H9 (cell line): ENCODE data around the gene CHST15. TPM values are rescaled to one million over a fixed set of nuclear protein-coding genes. Genes with fewer than 3 reads are reported as not detected.

ENCODE experiments used
- DNase-seq: peaks from one replicate; pipeline ENCODE4 v3.0.0-alpha.2; 2017
- H2AFZ ChIP-seq: one replicate; pipeline ENCODE4 v1.6.1; 2013; ENCODE audit warnings: mild to moderate bottlenecking, low read length, control low read depth, moderate library complexity
- H2AK5ac ChIP-seq: 2 replicates; pipeline ENCODE4 v1.6.1; 2013; ENCODE audit warnings: low read length, control low read depth, mixed read lengths; ENCODE audit not compliant: insufficient read length
- H2BK120ac ChIP-seq: one replicate; pipeline ENCODE4 v1.6.1; 2013; ENCODE audit warnings: low read depth, mild to moderate bottlenecking, low read length, control low read depth, inconsistent platforms; ENCODE audit not compliant: poor library complexity, severe bottlenecking
- H2BK12ac ChIP-seq: 2 replicates; pipeline ENCODE4 v1.6.1; 2013; ENCODE audit warnings: low read length, control low read depth, mixed read lengths, low read depth; ENCODE audit not compliant: insufficient read length
- H2BK15ac ChIP-seq: 2 replicates; pipeline ENCODE4 v1.6.1; 2013; ENCODE audit warnings: low read depth, low read length, control low read depth
- H2BK20ac ChIP-seq: one replicate; pipeline ENCODE4 v1.6.1; 2013; ENCODE audit warnings: low read depth, mild to moderate bottlenecking, low read length, control low read depth, inconsistent platforms; ENCODE audit not compliant: poor library complexity, severe bottlenecking
- H2BK5ac ChIP-seq: 2 replicates; pipeline ENCODE4 v1.6.1; 2013; ENCODE audit warnings: low read length, control low read depth, mixed read lengths; ENCODE audit not compliant: insufficient read length
- H3K14ac ChIP-seq: 2 replicates; pipeline ENCODE4 v1.6.1; 2013; ENCODE audit warnings: low read length, control low read depth; ENCODE audit not compliant: insufficient read depth
- H3K18ac ChIP-seq: 2 replicates; pipeline ENCODE4 v1.6.1; 2013; ENCODE audit warnings: low read depth, mild to moderate bottlenecking, mixed read lengths, low read length, control low read depth; ENCODE audit not compliant: insufficient read length
- H3K23ac ChIP-seq: 2 replicates; pipeline ENCODE4 v1.6.1; 2013; ENCODE audit warnings: low read length, control low read depth, mixed read lengths, low read depth; ENCODE audit not compliant: insufficient read length
- H3K23me2 ChIP-seq: 2 replicates; pipeline ENCODE4 v1.6.1; 2013; ENCODE audit warnings: low read depth, mild to moderate bottlenecking, mixed read lengths, low read length, control low read depth; ENCODE audit not compliant: insufficient read length, poor library complexity, severe bottlenecking
- H3K27ac ChIP-seq: 2 replicates; pipeline ENCODE4 v1.5.1; 2013; ENCODE audit warnings: low read length, control low read depth, mixed read lengths, low read depth; ENCODE audit not compliant: insufficient read length
- H3K27me3 ChIP-seq: 2 replicates; pipeline ENCODE4 v1.6.1; 2013; ENCODE audit warnings: low read length, control low read depth, inconsistent platforms; ENCODE audit not compliant: insufficient read depth
- H3K4ac ChIP-seq: 2 replicates; pipeline ENCODE4 v1.6.1; 2013; ENCODE audit warnings: low read depth, mild to moderate bottlenecking, control low read depth, inconsistent platforms, low read length, moderate library complexity
- H3K4me1 ChIP-seq: 2 replicates; pipeline ENCODE4 v1.6.1; 2013; ENCODE audit warnings: low read length, control low read depth, inconsistent platforms; ENCODE audit not compliant: insufficient read depth
- H3K4me2 ChIP-seq: 2 replicates; pipeline ENCODE4 v1.6.1; 2013; ENCODE audit warnings: low read length, control low read depth, mixed read lengths; ENCODE audit not compliant: insufficient read length, insufficient read depth
- H3K56ac ChIP-seq: 2 replicates; pipeline ENCODE4 v1.6.1; 2013; ENCODE audit warnings: low read depth, mild to moderate bottlenecking, mixed read lengths, low read length, control low read depth; ENCODE audit not compliant: insufficient read length
- H3K79me1 ChIP-seq: 2 replicates; pipeline ENCODE4 v1.6.1; 2013; ENCODE audit warnings: low read depth, mild to moderate bottlenecking, moderate library complexity, low read length, control low read depth, inconsistent platforms; ENCODE audit not compliant: insufficient read depth, poor library complexity, severe bottlenecking
- H3K79me2 ChIP-seq: 2 replicates; pipeline ENCODE4 v1.6.1; 2013; ENCODE audit warnings: low read length, control low read depth, inconsistent platforms; ENCODE audit not compliant: insufficient read depth
- H3K9ac ChIP-seq: 2 replicates; pipeline ENCODE4 v1.6.1; 2013; ENCODE audit warnings: low read length, control low read depth, mixed read lengths; ENCODE audit not compliant: insufficient read length; ENCODE audit errors: extremely low read depth
- H3K9me3 ChIP-seq: one replicate; pipeline ENCODE4 v1.6.1; 2013; ENCODE audit warnings: low read depth, low read length, inconsistent platforms; ENCODE audit not compliant: control insufficient read depth
- H3T11ph ChIP-seq: one replicate; pipeline ENCODE4 v1.6.1; 2013; ENCODE audit warnings: mild to moderate bottlenecking, low read length, control low read depth, inconsistent platforms
- H4K20me1 ChIP-seq: one replicate; pipeline ENCODE4 v1.6.1; 2013; ENCODE audit not compliant: control insufficient read depth, insufficient read length, insufficient read depth
- H4K5ac ChIP-seq: 2 replicates; pipeline ENCODE4 v1.6.1; 2013; ENCODE audit warnings: low read depth, mild to moderate bottlenecking, mixed read lengths, low read length, control low read depth; ENCODE audit not compliant: insufficient read length
- H4K8ac ChIP-seq: replicated peaks from 2 replicates; pipeline ENCODE4 v1.6.1; 2013; ENCODE audit warnings: low read length, control low read depth, mixed read lengths, low read depth; ENCODE audit not compliant: insufficient read length
- H4K91ac ChIP-seq: 2 replicates; pipeline ENCODE4 v1.6.1; 2013; ENCODE audit warnings: low read depth, mild to moderate bottlenecking, moderate library complexity, mixed read lengths, low read length, control low read depth; ENCODE audit not compliant: insufficient read length
- H3K27ac Mint-ChIP-seq, 3 experiments: 2 replicates in 2 of 3; 3 replicates in 1 of 3; pipeline ENCODE4 v1.8.0; 2020 to 2021; ENCODE audit warnings: mixed read lengths in 3 of 3, mild to moderate bottlenecking in 1 of 3, moderate library complexity in 1 of 3
- H3K27me3 Mint-ChIP-seq: 2 replicates; pipeline ENCODE4 v1.8.0; 2021; ENCODE audit warnings: low read depth, mild to moderate bottlenecking, moderate library complexity, mixed read lengths
- H3K36me3 Mint-ChIP-seq, 3 experiments: 2 replicates in 2 of 3; 3 replicates in 1 of 3; pipeline ENCODE4 v1.8.0; 2020 to 2021; ENCODE audit warnings: low read depth in 3 of 3, mixed read lengths in 3 of 3; ENCODE audit not compliant: insufficient read depth in 1 of 3
- H3K4me1 Mint-ChIP-seq, 2 experiments: 2 replicates each; pipeline ENCODE4 v1.8.0; 2020; ENCODE audit warnings: mixed read lengths in 2 of 2
- H3K4me3 Mint-ChIP-seq, 2 experiments: 2 replicates in 1 of 2; 3 replicates in 1 of 2; pipeline ENCODE4 v1.8.0; 2020 to 2021; ENCODE audit warnings: mild to moderate bottlenecking in 2 of 2, mixed read lengths in 2 of 2, moderate library complexity in 1 of 2
- H3K9me3 Mint-ChIP-seq, 2 experiments: 2 replicates in 1 of 2; 3 replicates in 1 of 2; pipeline ENCODE4 v1.8.0; 2020; ENCODE audit warnings: mild to moderate bottlenecking in 2 of 2, mixed read lengths in 2 of 2, moderate library complexity in 1 of 2
- WGBS: extraction: QIAGEN DNeasy Blood & Tissue Kit; methylation state at CpG from one replicate; pipeline ENCODE4 v1.1.7; 2013; ENCODE audit warnings: missing lambda C conversion rate, low lambda C conversion rate, mixed read lengths; ENCODE audit not compliant: insufficient read length; ENCODE audit errors: extremely low coverage; 5-methylcytosine and 5-hydroxymethylcytosine counted together
- total RNA-seq: library from RNA; stranded (reverse); gene quantifications from 2 replicates; pipeline ENCODE4 v1.2.1, GENCODE V29; 2021
- TF ChIP-seq, protein P1 (sequence below): fragments of 200-600 bp; sonication (generic); conservative IDR thresholded peaks from 3 replicates; pipeline ENCODE4 v1.8.0; 2021; ENCODE audit warnings: antibody characterized with exemption, mild to moderate bottlenecking

The CHST15 gene
- total RNA-seq, 1 experiment from 2014 or later: 8.7 TPM

DNA sequence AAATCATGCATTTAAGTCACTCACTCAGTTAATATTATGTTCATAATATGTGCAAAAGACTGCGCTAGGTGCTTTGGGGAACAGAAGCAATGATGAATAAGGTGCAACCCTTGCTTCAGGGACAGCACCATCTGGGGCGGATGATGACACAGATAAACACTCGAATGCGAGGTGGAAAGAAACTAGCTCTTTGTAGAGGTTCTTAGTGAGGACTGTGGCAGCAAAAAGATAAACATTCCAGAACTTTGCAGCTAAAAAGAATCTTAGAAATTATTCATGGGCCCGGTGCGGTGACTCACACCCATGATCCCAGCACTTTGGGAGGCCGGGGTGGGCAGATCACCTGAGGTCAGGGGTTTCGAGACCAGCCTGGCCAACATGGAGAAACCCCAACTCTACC is 29.8 kb upstream of the CHST15 start:
- Histone ChIP-seq H4K20me1 (no peaks in the 10 kb centered on the region), H4K8ac (no peak overlapping the region), H3K27me3 (no peaks in the 10 kb centered on the region), H3K9me3 (no peaks in the 10 kb centered on the region), H3K18ac (no peak overlapping the region), H2BK120ac (no peak overlapping the region), H3K9ac (no peak overlapping the region), H3K79me1 (no peaks in the 10 kb centered on the region), H3K27ac (no peak overlapping the region), H2BK5ac (no peak overlapping the region), H4K91ac (no peak overlapping the region), H3K4me2 (no peak overlapping the region), H3K56ac (no peak overlapping the region), H2BK15ac (no peak overlapping the region), H2AFZ (no peak overlapping the region), H3K23ac (no peak overlapping the region), H4K5ac (no peak overlapping the region), H3K4me1 (no peaks in the 10 kb centered on the region), H2BK20ac (no peak overlapping the region), H2AK5ac (no peak overlapping the region), H3K79me2 (no peaks in the 10 kb centered on the region), H3K23me2 (no peaks in the 10 kb centered on the region), H2BK12ac (no peak overlapping the region), H3K4ac (no peak overlapping the region), H3K14ac (no peak overlapping the region), H3T11ph (no peak overlapping the region)
- Mint-ChIP-seq H3K27ac (no peak overlapping the region), H3K4me3 (no peak overlapping the region), H3K36me3 (no peaks in the 10 kb centered on the region), H3K9me3 (no peaks in the 10 kb centered on the region), H3K4me1 (peaks cover 0 to 7% of the 10 kb centered on the region in 2 experiments; a peak in 2 of 4 replicates), H3K27me3 (peaks cover 2% of the 10 kb centered on the region)
- no CpG with 5 or more reads among the region's 8 CpGs for WGBS
- DNase-seq: no peak
- TF ChIP-seq, protein P1, sequence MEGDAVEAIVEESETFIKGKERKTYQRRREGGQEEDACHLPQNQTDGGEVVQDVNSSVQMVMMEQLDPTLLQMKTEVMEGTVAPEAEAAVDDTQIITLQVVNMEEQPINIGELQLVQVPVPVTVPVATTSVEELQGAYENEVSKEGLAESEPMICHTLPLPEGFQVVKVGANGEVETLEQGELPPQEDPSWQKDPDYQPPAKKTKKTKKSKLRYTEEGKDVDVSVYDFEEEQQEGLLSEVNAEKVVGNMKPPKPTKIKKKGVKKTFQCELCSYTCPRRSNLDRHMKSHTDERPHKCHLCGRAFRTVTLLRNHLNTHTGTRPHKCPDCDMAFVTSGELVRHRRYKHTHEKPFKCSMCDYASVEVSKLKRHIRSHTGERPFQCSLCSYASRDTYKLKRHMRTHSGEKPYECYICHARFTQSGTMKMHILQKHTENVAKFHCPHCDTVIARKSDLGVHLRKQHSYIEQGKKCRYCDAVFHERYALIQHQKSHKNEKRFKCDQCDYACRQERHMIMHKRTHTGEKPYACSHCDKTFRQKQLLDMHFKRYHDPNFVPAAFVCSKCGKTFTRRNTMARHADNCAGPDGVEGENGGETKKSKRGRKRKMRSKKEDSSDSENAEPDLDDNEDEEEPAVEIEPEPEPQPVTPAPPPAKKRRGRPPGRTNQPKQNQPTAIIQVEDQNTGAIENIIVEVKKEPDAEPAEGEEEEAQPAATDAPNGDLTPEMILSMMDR: no peak
